ENCODE results near the gene ZBTB38.

ZBTB38 gene

GRCh38 chr3:141368925-141369794 is 856 bp downstream of the ZBTB38 start:
- no peak for DNase-seq

GRCh38 chr3:141370065-141370533 is 1.8 kb downstream of the ZBTB38 start:
- DNase-seq: peak; percentile 64

GRCh38 chr3:141371882-141372281 is 3.6 kb downstream of the ZBTB38 start:
- no peak for DNase-seq

- DNase-seq: no peak
These were observed 4.4 kb downstream of the ZBTB38 start for GRCh38 chr3:141372656-141373055.

- no peak for DNase-seq
These were observed 4.9 kb downstream of the ZBTB38 start for GRCh38 chr3:141373232-141373631.

GRCh38 chr3:141373768-141374526 is 5.6 kb downstream of the ZBTB38 start:
- peak; percentile 19 for DNase-seq

GRCh38 chr3:141375381-141376301 is 7.3 kb downstream of the ZBTB38 start:
- no peak for DNase-seq

- DNase-seq: no peak
These were observed 9.1 kb downstream of the ZBTB38 start for GRCh38 chr3:141377377-141377776.

- no peak for DNase-seq
These were observed 10.3 kb downstream of the ZBTB38 start for GRCh38 chr3:141378556-141378955.

- no peak for DNase-seq
These were observed 11.1 kb downstream of the ZBTB38 start for GRCh38 chr3:141379250-141379966.

- no peak for DNase-seq
These were observed 12.0 kb downstream of the ZBTB38 start for GRCh38 chr3:141380279-141380678.

- DNase-seq: no peak
These were observed 12.7 kb downstream of the ZBTB38 start for GRCh38 chr3:141380987-141381386.

- peak; percentile 89 for DNase-seq
These were observed 14.3 kb downstream of the ZBTB38 start for GRCh38 chr3:141382571-141382970.

- peak; percentile 43 for DNase-seq
These were observed 15.3 kb downstream of the ZBTB38 start for GRCh38 chr3:141383555-141384129.

GRCh38 chr3:141384157-141384556 is 15.9 kb downstream of the ZBTB38 start:
- DNase-seq: peak; percentile 94

- no peak for DNase-seq
These were observed 16.3 kb downstream of the ZBTB38 start for GRCh38 chr3:141384575-141384974.

- DNase-seq: no peak
These were observed 17.3 kb downstream of the ZBTB38 start for GRCh38 chr3:141385406-141386125.

- no peak for DNase-seq
These were observed 17.8 kb downstream of the ZBTB38 start for GRCh38 chr3:141386126-141386488.

- peak; percentile 76 for DNase-seq
These were observed 18.4 kb downstream of the ZBTB38 start for GRCh38 chr3:141386611-141387111.

GRCh38 chr3:141387516-141387915 is 19.2 kb downstream of the ZBTB38 start:
- DNase-seq: no peak

- DNase-seq: no peak
These were observed 20.1 kb downstream of the ZBTB38 start for GRCh38 chr3:141388395-141388794.
